Stimulated activated CD4-positive, alpha-beta T cell treated with anti-CD3 and anti-CD28 coated beads, Interleukin-2, amount 100 ng/mL, for 24 hours (primary cell): ENCODE measurements around the gene MYH15.
A peak's percentile ranks its signal among the peaks of the same experiment; 100 is the strongest.

Experiments
- DNase-seq, 2 donors: peaks; one replicate each; pipeline ENCODE4 v3.0.0-alpha.2; 2020

The MYH15 gene

DNA sequence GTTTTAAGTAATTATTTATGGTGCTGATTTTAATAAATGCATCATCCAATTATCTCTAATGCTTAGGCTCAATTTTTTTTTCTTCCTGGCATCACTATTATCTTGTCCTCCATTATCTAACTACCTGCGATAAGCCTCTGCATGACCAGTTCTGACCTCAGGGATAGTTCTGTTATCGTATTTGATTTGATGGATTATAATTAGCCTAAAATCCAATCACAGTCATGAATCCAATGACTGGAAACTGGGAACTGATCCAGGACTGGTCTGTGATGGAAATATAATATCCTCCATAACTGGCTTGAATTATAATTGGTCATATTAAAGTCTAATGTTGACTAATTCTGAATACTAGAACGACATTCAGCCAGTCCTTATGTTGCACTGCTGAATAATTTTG is 1.1 kb downstream of the MYH15 start:
- DNase-seq = no peak

DNA sequence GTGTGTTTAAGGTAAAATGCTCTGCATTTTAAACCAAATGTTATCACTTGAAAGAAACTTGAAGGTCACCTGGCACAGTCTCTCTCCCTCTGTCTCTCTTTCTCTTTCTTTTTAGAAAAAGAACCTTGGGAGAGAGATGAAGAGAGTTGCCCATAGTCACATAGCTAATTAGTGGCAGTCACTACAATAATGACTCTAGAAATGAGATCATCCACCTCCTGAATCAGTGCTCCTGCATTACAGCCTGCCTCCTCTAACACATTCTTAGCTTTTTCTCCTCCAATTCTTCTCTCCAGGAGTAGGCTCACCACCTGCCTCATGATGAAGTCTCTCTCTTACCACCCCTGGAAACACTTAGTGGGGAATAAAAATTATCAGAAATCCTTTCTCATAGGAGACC is 2.5 kb downstream of the MYH15 start:
- DNase-seq = no peak

- no peak for DNase-seq
Measured at GRCh38 chr3:108505811-108506210, 4.6 kb downstream of the MYH15 start.

GRCh38 chr3:108503722-108504121 is 6.7 kb downstream of the MYH15 start:
- no peak for DNase-seq

- DNase-seq = no peak
Measured at GRCh38 chr3:108501535-108501934, 8.9 kb downstream of the MYH15 start.

- no peak for DNase-seq
Measured at GRCh38 chr3:108500728-108501127, 9.7 kb downstream of the MYH15 start.

DNA sequence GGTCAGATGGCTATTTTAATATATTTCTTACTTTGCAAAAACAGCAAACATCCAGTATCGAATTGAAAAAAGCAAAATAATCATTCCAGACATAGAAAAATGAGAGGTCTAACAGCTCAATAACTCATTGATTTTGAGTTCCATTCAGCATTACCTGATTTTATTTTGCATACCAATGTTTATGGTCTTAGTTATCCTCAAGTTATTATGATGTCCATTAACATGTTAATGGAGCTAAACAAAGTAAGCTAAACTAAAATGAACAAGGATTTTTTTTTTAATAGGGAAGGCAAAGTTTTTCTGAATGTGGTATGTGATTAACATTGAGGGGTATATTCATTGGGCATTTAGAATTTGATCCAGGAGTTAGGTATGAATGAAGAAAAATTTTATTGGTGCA is 13.1 kb downstream of the MYH15 start:
- DNase-seq = no peak

- DNase-seq = no peak
Measured at GRCh38 chr3:108495717-108496116, 14.7 kb downstream of the MYH15 start.

DNA sequence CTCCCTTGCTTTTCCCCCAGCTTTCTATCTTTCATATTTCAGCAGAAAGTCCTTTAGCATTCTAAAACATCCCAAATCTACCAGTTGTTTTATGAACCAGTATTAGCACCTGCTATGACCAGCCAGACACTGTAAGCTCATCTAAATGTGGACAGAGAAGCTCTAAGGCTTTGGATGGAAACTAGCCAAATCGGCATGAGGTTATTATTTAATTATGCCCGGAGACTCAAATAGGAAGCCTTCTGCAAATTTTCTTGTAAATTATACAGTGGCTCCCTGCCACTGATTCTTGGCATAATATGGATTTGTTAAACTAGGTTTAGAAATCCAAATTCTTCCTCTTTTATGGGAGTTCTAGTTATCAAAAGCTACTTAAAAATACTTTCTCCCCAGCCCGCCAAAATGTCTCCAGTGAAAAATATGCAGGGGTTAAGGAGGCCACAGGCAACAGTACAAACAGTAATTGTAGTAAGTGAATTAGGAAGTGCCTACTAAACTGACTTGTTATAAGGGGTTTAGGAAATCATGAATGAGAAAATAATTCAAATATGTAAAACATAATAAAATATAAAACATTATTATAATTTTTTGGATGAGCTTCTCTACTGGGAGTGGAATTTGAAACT is 15.4 kb downstream of the MYH15 start:
- DNase-seq = no peak

- DNase-seq = peak in 1 of 2 donors; percentile 5
Measured at GRCh38 chr3:108493862-108494261, 16.5 kb downstream of the MYH15 start.

GRCh38 chr3:108491456-108491855 is 18.9 kb downstream of the MYH15 start:
- DNase-seq = no peak

GRCh38 chr3:108489776-108490175 is 20.6 kb downstream of the MYH15 start:
- peak; percentile 5 to 39 for DNase-seq

- DNase-seq = no peak
Measured at GRCh38 chr3:108488631-108489030, 21.8 kb downstream of the MYH15 start.

GRCh38 chr3:108487439-108487838 is 23.0 kb downstream of the MYH15 start:
- DNase-seq = no peak

DNA sequence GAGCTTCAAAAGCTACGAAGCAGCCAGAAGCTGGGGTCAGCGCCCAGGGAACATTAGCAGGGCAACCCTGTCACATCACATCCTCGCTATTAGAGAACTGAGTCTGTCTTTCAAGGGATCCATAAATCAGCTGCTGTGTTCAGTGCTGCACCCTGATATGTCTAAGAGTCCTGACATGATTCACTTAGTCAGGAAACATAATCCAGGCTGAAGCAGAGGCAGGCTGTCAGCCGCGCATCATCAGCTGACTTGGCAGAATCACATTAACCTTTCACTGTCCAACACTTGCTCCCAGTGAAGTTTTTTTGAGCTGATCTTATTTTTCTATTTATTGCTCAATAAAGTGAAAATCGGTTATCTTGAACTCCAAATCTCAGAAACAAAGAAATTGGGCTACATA is 23.5 kb downstream of the MYH15 start:
- no peak for DNase-seq

DNA sequence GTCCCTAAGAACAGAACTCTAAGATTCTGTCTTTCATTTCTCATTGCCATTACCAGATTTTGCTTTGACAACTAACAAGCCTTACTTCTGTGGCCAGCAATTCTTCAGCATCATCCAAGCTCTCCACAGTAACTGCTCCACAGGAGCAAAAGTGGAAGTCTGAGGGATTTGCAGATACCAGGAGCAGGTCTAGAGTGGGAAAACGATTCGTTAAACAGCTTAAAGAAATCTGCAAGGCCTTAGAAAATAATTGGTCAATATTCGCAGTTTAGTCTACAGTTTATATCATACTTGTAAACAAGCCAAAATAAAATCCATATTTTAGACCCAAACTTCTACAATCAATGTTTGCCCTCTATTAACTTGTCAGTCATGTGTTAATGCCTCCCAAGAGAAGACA is 24.1 kb downstream of the MYH15 start:
- DNase-seq = no peak

- DNase-seq = no peak
Measured at GRCh38 chr3:108485146-108485545, 25.2 kb downstream of the MYH15 start.

DNA sequence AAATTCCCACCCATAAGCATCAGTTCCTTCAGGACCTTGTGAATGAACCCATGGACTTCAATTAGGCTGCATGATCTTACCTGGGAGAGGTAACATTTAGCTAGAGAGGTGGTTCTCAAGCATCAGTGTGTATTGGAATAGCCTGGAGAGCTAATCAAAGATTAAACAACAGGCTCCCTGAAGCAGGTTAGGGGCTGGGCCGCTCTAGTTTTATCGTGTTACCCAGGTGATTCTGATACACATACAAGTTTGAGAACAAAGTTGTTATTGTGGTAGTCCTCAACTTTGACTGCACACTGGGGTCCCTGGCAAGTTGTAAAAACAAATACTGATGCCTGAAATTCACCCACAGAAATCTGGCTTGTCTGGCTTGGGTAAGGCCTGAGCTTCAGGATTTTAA is 31.2 kb downstream of the MYH15 start:
- DNase-seq = no peak

GRCh38 chr3:108477511-108478147 is 32.8 kb downstream of the MYH15 start:
- DNase-seq = peak; percentile 66 to 74

- no peak for DNase-seq
Measured at GRCh38 chr3:108475220-108475782, 35.1 kb downstream of the MYH15 start.

- no peak for DNase-seq
Measured at GRCh38 chr3:108474581-108474980, 35.8 kb downstream of the MYH15 start.

- no peak for DNase-seq
Measured at GRCh38 chr3:108473711-108474110, 36.7 kb downstream of the MYH15 start.

- DNase-seq = no peak
Measured at GRCh38 chr3:108472001-108472591, 38.3 kb downstream of the MYH15 start.

GRCh38 chr3:108471426-108471825 is 39.0 kb downstream of the MYH15 start:
- no peak for DNase-seq
